ENCODE data around the gene KCNJ1. TPM values are rescaled to one million over a fixed set of nuclear protein-coding genes. Genes with fewer than 3 reads are reported as not detected.
A peak's percentile ranks its signal among the peaks of the same experiment; 100 is the strongest.

The KCNJ1 gene
- polyA plus RNA-seq, 1 of the 3 experiments (the other 2 are of a cell fraction) = not detected

DNA sequence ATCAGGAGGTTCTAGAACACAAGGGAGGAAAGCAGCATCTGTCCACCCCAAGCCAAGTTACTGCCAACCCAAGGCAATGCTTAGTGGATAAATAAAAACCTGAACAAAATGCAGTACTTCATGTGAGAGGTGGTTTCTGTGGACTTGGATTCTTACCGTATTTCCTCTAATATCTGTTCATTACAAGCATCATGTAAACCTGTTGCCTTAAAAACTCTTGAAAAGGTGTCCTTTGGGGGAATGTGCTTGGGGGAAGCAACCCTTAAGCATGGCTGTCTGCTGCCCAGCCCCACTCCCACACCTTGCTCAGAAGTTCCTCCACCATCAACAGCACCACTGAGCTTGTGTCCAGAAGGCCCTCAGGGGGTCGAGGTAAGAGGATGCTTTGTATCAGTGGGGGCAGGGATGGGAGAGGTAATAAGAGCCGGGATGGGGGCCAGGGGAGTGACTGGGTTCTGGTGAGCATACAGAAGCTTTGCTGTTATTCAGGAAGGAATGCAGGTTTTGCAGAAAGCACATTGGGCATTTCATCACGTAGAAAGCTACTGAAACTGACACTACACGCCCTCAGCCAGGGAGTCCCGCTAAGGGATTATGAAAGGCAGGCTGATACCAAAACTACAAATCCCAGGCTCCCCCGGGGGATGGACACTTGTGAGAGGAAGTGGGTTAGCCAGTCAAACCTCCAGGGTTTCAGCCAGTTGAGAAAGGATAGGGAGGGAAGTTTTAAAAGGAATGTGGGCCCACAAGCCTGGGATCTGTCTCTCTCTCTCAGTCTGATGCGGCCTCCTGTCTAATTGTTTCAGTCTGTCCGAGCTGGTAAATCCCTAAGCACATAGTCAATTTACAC is 52.0 kb downstream of the KCNJ1 start (continued):
- TF ChIP-seq, protein P1, sequence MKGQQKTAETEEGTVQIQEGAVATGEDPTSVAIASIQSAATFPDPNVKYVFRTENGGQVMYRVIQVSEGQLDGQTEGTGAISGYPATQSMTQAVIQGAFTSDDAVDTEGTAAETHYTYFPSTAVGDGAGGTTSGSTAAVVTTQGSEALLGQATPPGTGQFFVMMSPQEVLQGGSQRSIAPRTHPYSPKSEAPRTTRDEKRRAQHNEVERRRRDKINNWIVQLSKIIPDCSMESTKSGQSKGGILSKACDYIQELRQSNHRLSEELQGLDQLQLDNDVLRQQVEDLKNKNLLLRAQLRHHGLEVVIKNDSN (IDR thresholded peaks at IDR 0.05; ENCODE audit: borderline replicate concordance, low read depth) = no peak
- TF ChIP-seq ELF1 (IDR thresholded peaks at IDR 0.05) = peak; percentile 41; the same call in 1 of the 2 replicates

DNA sequence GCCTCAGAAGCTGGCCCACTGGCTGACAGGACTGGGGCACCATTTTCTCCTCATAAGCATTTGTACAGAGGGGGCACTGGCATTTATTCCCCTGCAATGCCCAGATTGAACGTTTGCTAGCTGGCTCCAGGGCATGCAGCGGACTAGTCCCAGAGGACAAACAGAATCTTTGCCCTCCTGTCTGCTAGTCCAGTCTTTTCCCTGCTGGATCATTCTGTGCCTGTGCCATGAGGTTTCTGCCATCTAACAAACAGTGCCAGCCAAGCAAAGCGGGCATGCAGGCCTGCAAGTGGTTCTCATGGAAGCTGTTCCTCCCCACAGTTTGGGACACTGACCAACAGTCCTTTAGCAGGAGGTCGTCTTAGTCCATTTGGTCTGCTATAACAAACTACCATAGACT is 53.4 kb downstream of the KCNJ1 start:
- POLR2A ChIA-PET = no interaction called here
- Histone ChIP-seq H3K4me3 (ENCODE audit: low read depth in 2 of 2, low read length in 1 of 2) (no peak overlapping the region), H3K36me3 (replicated peaks in 1 of 2; ENCODE audit: control insufficient read depth in 1 of 2, insufficient read depth in 2 of 2, low read length in 1 of 2) (peaks cover 2 to 11% of the 10 kb centered on the region in 2 experiments), H4K20me1 (ENCODE audit: insufficient read depth) (no peaks in the 10 kb centered on the region), H3F3A (replicated peaks; ENCODE audit: insufficient read depth) (no peaks in the 10 kb centered on the region), H3K4me2 (no peak overlapping the region), H3K4me1 (ENCODE audit: control insufficient read depth in 1 of 2, insufficient read depth in 2 of 2, low read depth in 1 of 2, low read length in 1 of 2) (peaks cover 0 to 5% of the 10 kb centered on the region in 2 experiments; a peak in 2 of 4 replicates), H3K27me3 (ENCODE audit: insufficient read depth) (no peaks in the 10 kb centered on the region), H3K79me2 (ENCODE audit: insufficient read depth) (no peaks in the 10 kb centered on the region), H3K9ac (no peak overlapping the region), H3K27ac (ENCODE audit: low read depth in 2 of 2, low read length in 1 of 2) (no peak overlapping the region), H2AFZ (ENCODE audit: low read depth) (no peak overlapping the region), H3K9me2 (no peaks in the 10 kb centered on the region), H3K9me3 (no peaks in the 10 kb centered on the region)
- CTCF ChIA-PET = interaction anchor here (0.6 to 1.0 kb wide), 3 partner anchors 37 to 641 kb away, joined by 3 read pairs; no protein-coding TSS in a partner anchor
- TF ChIP-seq FOSL2 (IDR thresholded peaks at IDR 0.05; ENCODE audit: borderline replicate concordance, low read depth) = no peak
- no peak for TF ChIP-seq GATA2 (CRISPR knock-in tag; IDR thresholded peaks at IDR 0.05)
- no peak for TF ChIP-seq RFX5 (IDR thresholded peaks at IDR 0.05; ENCODE audit: low read length)
- TF ChIP-seq TEAD4 (IDR thresholded peaks at IDR 0.05; ENCODE audit: borderline replicate concordance, insufficient read depth) = no peak
- TF ChIP-seq, protein P2, sequence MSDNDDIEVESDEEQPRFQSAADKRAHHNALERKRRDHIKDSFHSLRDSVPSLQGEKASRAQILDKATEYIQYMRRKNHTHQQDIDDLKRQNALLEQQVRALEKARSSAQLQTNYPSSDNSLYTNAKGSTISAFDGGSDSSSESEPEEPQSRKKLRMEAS (IDR thresholded peaks at IDR 0.05; ENCODE audit: low read depth) = no peak
- no peak for DNase-seq
- 86% methylated on average over 4 of the region's 4 CpGs for WGBS (ENCODE audit: low lambda C conversion rate)

DNA sequence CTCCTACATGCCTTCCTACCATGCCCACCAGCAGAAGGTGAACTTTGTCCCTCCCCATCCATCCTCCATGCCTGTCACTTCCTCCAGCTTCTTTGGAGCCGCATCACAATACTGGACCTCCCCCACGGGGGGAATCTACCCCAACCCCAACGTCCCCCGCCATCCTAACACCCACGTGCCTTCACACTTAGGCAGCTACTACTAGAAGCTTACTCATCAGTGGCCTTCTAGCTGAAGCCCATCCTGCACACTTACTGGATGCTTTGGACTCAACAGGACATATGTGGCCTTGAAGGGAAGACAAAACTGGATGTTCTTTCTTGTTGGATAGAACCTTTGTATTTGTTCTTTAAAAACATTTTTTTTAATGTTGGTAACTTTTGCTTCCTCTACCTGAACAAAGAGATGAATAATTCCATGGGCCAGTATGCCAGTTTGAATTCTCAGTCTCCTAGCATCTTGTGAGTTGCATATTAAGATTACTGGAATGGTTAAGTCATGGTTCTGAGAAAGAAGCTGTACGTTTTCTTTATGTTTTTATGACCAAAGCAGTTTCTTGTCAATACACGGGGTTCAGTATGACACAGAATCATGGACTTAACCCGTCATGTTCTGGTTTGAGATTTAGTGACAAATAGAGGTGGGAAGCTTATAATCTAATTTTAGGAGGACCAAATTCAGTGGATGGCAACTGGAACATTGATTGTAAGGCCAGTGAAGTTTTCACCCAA is 56.1 kb downstream of the KCNJ1 start:
- no peak overlapping the region for H3K9ac ChIP-seq
- H3K79me2 ChIP-seq (ENCODE audit: insufficient read depth) = no peaks in the 10 kb centered on the region
- no peak overlapping the region for H2AFZ ChIP-seq (ENCODE audit: low read depth)
- no peak overlapping the region for H3K4me3 ChIP-seq (ENCODE audit: low read depth in 2 of 2, low read length in 1 of 2)
- H3K4me2 ChIP-seq = no peak overlapping the region
- no peaks in the 10 kb centered on the region for H3K9me3 ChIP-seq
- CTCF ChIA-PET = interaction anchor here (1.1 to 7.5 kb wide), 6 partner anchors 8 to 653 kb away, joined by 3 to 42 read pairs (median 8); no protein-coding TSS in a partner anchor
- no peak for DNase-seq
- peaks cover 2 to 18% of the 10 kb centered on the region in 2 experiments for H3K36me3 ChIP-seq (replicated peaks in 1 of 2; ENCODE audit: control insufficient read depth in 1 of 2, insufficient read depth in 2 of 2, low read length in 1 of 2)
- WGBS (ENCODE audit: low lambda C conversion rate) = 82% methylated on average over 8 of the region's 8 CpGs
- H4K20me1 ChIP-seq (ENCODE audit: insufficient read depth) = no peaks in the 10 kb centered on the region
- peaks cover 0 to 5% of the 10 kb centered on the region in 2 experiments; a peak in 2 of 4 replicates for H3K4me1 ChIP-seq (ENCODE audit: control insufficient read depth in 1 of 2, insufficient read depth in 2 of 2, low read depth in 1 of 2, low read length in 1 of 2)
- H3K27me3 ChIP-seq (ENCODE audit: insufficient read depth) = no peaks in the 10 kb centered on the region
- POLR2A ChIA-PET = no interaction called here
- no peak overlapping the region for H3K27ac ChIP-seq (ENCODE audit: low read depth in 2 of 2, low read length in 1 of 2)
- H3K9me2 ChIP-seq = no peaks in the 10 kb centered on the region
- H3F3A ChIP-seq (replicated peaks; ENCODE audit: insufficient read depth) = no peaks in the 10 kb centered on the region
- TF ChIP-seq RXRA (IDR thresholded peaks at IDR 0.05; ENCODE audit: borderline replicate concordance, low read depth) (no peak), CHD2 (IDR thresholded peaks at IDR 0.05; ENCODE audit: low read length, partially characterized antibody) (no peak), MEF2A (IDR thresholded peaks at IDR 0.05; ENCODE audit: borderline replicate concordance, low read depth) (no peak), NFIC (IDR thresholded peaks at IDR 0.05; ENCODE audit: borderline replicate concordance) (no peak), SIN3A (IDR thresholded peaks at IDR 0.05; ENCODE audit: borderline replicate concordance, low read depth, low read length) (no peak), RCOR1 (IDR thresholded peaks at IDR 0.05; ENCODE audit: low read length) (no peak), RFX5 (IDR thresholded peaks at IDR 0.05; ENCODE audit: low read length) (no peak), EZH2phosphoT487 (IDR thresholded peaks at IDR 0.05; ENCODE audit: borderline replicate concordance, low read depth) (no peak), EP300 (IDR thresholded peaks at IDR 0.05; ENCODE audit: borderline replicate concordance in 1 of 2, low read depth in 1 of 2, low read length in 1 of 2) (no peak)
- TF ChIP-seq, protein P3, sequence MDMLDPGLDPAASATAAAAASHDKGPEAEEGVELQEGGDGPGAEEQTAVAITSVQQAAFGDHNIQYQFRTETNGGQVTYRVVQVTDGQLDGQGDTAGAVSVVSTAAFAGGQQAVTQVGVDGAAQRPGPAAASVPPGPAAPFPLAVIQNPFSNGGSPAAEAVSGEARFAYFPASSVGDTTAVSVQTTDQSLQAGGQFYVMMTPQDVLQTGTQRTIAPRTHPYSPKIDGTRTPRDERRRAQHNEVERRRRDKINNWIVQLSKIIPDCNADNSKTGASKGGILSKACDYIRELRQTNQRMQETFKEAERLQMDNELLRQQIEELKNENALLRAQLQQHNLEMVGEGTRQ (IDR thresholded peaks at IDR 0.05; ENCODE audit: borderline replicate concordance, low read depth, low read length) = no peak
- TF ChIP-seq, protein P4, sequence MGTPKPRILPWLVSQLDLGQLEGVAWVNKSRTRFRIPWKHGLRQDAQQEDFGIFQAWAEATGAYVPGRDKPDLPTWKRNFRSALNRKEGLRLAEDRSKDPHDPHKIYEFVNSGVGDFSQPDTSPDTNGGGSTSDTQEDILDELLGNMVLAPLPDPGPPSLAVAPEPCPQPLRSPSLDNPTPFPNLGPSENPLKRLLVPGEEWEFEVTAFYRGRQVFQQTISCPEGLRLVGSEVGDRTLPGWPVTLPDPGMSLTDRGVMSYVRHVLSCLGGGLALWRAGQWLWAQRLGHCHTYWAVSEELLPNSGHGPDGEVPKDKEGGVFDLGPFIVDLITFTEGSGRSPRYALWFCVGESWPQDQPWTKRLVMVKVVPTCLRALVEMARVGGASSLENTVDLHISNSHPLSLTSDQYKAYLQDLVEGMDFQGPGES (IDR thresholded peaks at IDR 0.05; ENCODE audit: low read depth, low read length) = no peak
- TF ChIP-seq, protein P5, sequence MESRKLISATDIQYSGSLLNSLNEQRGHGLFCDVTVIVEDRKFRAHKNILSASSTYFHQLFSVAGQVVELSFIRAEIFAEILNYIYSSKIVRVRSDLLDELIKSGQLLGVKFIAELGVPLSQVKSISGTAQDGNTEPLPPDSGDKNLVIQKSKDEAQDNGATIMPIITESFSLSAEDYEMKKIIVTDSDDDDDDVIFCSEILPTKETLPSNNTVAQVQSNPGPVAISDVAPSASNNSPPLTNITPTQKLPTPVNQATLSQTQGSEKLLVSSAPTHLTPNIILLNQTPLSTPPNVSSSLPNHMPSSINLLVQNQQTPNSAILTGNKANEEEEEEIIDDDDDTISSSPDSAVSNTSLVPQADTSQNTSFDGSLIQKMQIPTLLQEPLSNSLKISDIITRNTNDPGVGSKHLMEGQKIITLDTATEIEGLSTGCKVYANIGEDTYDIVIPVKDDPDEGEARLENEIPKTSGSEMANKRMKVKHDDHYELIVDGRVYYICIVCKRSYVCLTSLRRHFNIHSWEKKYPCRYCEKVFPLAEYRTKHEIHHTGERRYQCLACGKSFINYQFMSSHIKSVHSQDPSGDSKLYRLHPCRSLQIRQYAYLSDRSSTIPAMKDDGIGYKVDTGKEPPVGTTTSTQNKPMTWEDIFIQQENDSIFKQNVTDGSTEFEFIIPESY (IDR thresholded peaks at IDR 0.05; ENCODE audit: borderline replicate concordance, low read depth) = no peak
